Measurements from ENCODE around the gene EZR.

DNA sequence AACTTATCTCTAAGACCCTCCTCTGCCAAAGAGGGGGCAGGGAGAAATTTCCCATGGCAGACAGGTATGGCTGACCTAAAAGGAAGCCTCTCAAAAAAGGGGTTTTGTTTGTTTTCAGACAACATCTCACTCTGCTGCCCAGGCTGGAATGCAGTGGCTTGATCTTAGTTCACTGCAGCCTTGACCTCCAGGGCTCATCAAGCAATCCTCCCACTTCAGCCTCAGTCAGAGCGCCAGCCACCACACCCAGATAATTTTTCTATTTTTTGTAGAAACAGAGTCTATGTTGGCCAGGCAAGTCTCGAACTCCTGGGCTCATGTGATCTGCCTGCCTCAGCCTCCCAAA lies 3.8 kb downstream of the EZR start:
- no peak for TF ChIP-seq POLR2A (IDR thresholded peaks at IDR 0.05)
- TF ChIP-seq, protein P1, sequence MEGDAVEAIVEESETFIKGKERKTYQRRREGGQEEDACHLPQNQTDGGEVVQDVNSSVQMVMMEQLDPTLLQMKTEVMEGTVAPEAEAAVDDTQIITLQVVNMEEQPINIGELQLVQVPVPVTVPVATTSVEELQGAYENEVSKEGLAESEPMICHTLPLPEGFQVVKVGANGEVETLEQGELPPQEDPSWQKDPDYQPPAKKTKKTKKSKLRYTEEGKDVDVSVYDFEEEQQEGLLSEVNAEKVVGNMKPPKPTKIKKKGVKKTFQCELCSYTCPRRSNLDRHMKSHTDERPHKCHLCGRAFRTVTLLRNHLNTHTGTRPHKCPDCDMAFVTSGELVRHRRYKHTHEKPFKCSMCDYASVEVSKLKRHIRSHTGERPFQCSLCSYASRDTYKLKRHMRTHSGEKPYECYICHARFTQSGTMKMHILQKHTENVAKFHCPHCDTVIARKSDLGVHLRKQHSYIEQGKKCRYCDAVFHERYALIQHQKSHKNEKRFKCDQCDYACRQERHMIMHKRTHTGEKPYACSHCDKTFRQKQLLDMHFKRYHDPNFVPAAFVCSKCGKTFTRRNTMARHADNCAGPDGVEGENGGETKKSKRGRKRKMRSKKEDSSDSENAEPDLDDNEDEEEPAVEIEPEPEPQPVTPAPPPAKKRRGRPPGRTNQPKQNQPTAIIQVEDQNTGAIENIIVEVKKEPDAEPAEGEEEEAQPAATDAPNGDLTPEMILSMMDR (IDR thresholded peaks at IDR 0.05): no peak
- no peak for TF ChIP-seq EP300 (IDR thresholded peaks at IDR 0.05)
- no peak for TF ChIP-seq POLR2AphosphoS5 (IDR thresholded peaks at IDR 0.05)
